GM23338 (cell line): Measurements from ENCODE around the gene RNF31. TPM values are rescaled to one million over a fixed set of nuclear protein-coding genes. Genes with fewer than 3 reads are reported as not detected.

Source experiments
- ATAC-seq: fragments of 200-7000 bp; cut with Tn5 transposase; 3 replicates; pipeline ENCODE4 v1.9.1; 2020
- DNase-seq: peaks from one replicate; pipeline ENCODE4 v3.0.0-alpha.2; 2015; ENCODE audit warnings: low spot score
- H2AFZ ChIP-seq: fragments of 200-600 bp; sonication (generic); 2 replicates; pipeline ENCODE4 v1.8.0; 2016; ENCODE audit warnings: antibody characterized with exemption, mild to moderate bottlenecking, moderate library complexity
- H3F3A ChIP-seq: fragments of 200-600 bp; sonication (generic); replicated peaks from 2 replicates; pipeline ENCODE4 v1.8.0; 2017; ENCODE audit warnings: antibody characterized with exemption, mixed run types, low read depth
- H3K27ac ChIP-seq: fragments of 200-600 bp; sonication (generic); 2 replicates; pipeline ENCODE4 v1.6.1; 2016; ENCODE audit warnings: low read depth
- H3K27me3 ChIP-seq: fragments of 200-600 bp; sonication (generic); 2 replicates; pipeline ENCODE4 v1.8.0; 2016; ENCODE audit warnings: mild to moderate bottlenecking, mixed run types, moderate library complexity; ENCODE audit not compliant: insufficient read depth
- H3K36me3 ChIP-seq: fragments of 200-600 bp; sonication (generic); 2 replicates; pipeline ENCODE4 v1.8.0; 2016; ENCODE audit warnings: mild to moderate bottlenecking; ENCODE audit not compliant: insufficient read depth
- H3K4me1 ChIP-seq: fragments of 200-600 bp; sonication (generic); 2 replicates; pipeline ENCODE4 v1.8.0; 2016; ENCODE audit warnings: mild to moderate bottlenecking, moderate library complexity; ENCODE audit not compliant: insufficient read depth
- H3K4me2 ChIP-seq: fragments of 200-600 bp; sonication (generic); 2 replicates; pipeline ENCODE4 v1.7.1; 2017; ENCODE audit warnings: mixed run types
- H3K4me3 ChIP-seq: fragments of 200-600 bp; sonication (generic); 2 replicates; pipeline ENCODE4 v1.6.1; 2016; ENCODE audit warnings: mixed run types
- H3K79me2 ChIP-seq: fragments of 200-600 bp; sonication (generic); replicated peaks from 2 replicates; pipeline ENCODE4 v1.8.0; 2017; ENCODE audit warnings: mild to moderate bottlenecking; ENCODE audit not compliant: insufficient read depth
- H3K9me2 ChIP-seq: fragments of 200-600 bp; sonication (generic); 2 replicates; pipeline ENCODE4 v1.8.0; 2017; ENCODE audit not compliant: insufficient read depth
- H4K20me1 ChIP-seq: fragments of 200-600 bp; sonication (generic); replicated peaks from 2 replicates; pipeline ENCODE4 v1.8.0; 2017; ENCODE audit warnings: mild to moderate bottlenecking; ENCODE audit not compliant: insufficient read depth
- H3K27ac Mint-ChIP-seq: 2 replicates; pipeline ENCODE4 v1.8.0; 2020; ENCODE audit warnings: inconsistent platforms, mild to moderate bottlenecking, moderate library complexity, mixed read lengths
- H3K27me3 Mint-ChIP-seq: 3 replicates; pipeline ENCODE4 v1.8.0; 2022; ENCODE audit warnings: low read depth, mild to moderate bottlenecking, moderate library complexity, mixed read lengths, inconsistent platforms; ENCODE audit not compliant: insufficient read depth, poor library complexity
- H3K36me3 Mint-ChIP-seq: 3 replicates; pipeline ENCODE4 v1.8.0; 2021; ENCODE audit warnings: low read depth, mild to moderate bottlenecking, inconsistent platforms, moderate library complexity, mixed read lengths
- H3K4me1 Mint-ChIP-seq: 3 replicates; pipeline ENCODE4 v1.8.0; 2020; ENCODE audit warnings: mild to moderate bottlenecking, inconsistent platforms, mixed read lengths
- H3K4me3 Mint-ChIP-seq: 3 replicates; pipeline ENCODE4 v1.8.0; 2021; ENCODE audit warnings: moderate library complexity, mild to moderate bottlenecking, inconsistent platforms, mixed read lengths
- H3K9me3 Mint-ChIP-seq: 3 replicates; pipeline ENCODE4 v1.8.0; 2020; ENCODE audit warnings: moderate library complexity, mild to moderate bottlenecking, inconsistent platforms, mixed read lengths
- CREB1 ChIP-seq: fragments of 250-450 bp; sonication (Bioruptor Pico); IDR thresholded peaks from 2 replicates; pipeline ENCODE4 v1.5.0; 2020; ENCODE audit warnings: low read depth, mild to moderate bottlenecking, moderate library complexity
- EZH2phosphoT487 ChIP-seq: fragments of 200-600 bp; sonication (generic); IDR thresholded peaks from one replicate; pipeline ENCODE4 v1.8.1; 2018; ENCODE audit warnings: antibody characterized with exemption; ENCODE audit not compliant: unreplicated experiment
- JUNB ChIP-seq: IDR thresholded peaks from one replicate; pipeline ENCODE4 v1.6.1; 2016; ENCODE audit warnings: antibody characterized with exemption; ENCODE audit not compliant: unreplicated experiment
- ZNF114 ChIP-seq: fragments of 250-450 bp; sonication (Bioruptor Pico); IDR thresholded peaks from 2 replicates; pipeline ENCODE4 v1.5.0; 2020; ENCODE audit warnings: mild to moderate bottlenecking, moderate library complexity
- ZNF331 ChIP-seq: fragments of 250-450 bp; sonication (Bioruptor Pico); IDR thresholded peaks from 2 replicates; pipeline ENCODE4 v1.5.0; 2020; ENCODE audit warnings: low read depth, mild to moderate bottlenecking, moderate library complexity
- polyA plus RNA-seq: library from polyadenylated mRNA; unstranded; fragments of >200 nt; fragmentation: Nextera tagmentation; extraction: Ambion mirVana; gene quantifications from 2 replicates; pipeline ENCODE4 v1.2.1, GENCODE V29; 2016
- total RNA-seq: library from RNA; depleted of rRNA; stranded (reverse); fragments of >200 nt; shearing (Covaris generic); gene quantifications from 2 replicates; pipeline ENCODE4 v1.2.3, GENCODE V29; 2014
- TF ChIP-seq, protein P1 (sequence below): IDR thresholded peaks from one replicate; pipeline ENCODE4 v1.6.1; 2018; ENCODE audit warnings: antibody characterized with exemption; ENCODE audit not compliant: unreplicated experiment
- TF ChIP-seq, protein P2 (sequence below): IDR thresholded peaks from 2 replicates; pipeline ENCODE4 v1.6.1; 2016; ENCODE audit warnings: antibody characterized with exemption
- TF ChIP-seq, protein P3 (sequence below): fragments of 250-450 bp; sonication (Bioruptor Pico); IDR thresholded peaks from 2 replicates; pipeline ENCODE4 v1.5.0; 2020; ENCODE audit warnings: mild to moderate bottlenecking, moderate library complexity

Gene RNF31
- total and polyA plus RNA-seq, 2 experiments from 2014 or later, result 54.8 to 87.4 TPM

DNA sequence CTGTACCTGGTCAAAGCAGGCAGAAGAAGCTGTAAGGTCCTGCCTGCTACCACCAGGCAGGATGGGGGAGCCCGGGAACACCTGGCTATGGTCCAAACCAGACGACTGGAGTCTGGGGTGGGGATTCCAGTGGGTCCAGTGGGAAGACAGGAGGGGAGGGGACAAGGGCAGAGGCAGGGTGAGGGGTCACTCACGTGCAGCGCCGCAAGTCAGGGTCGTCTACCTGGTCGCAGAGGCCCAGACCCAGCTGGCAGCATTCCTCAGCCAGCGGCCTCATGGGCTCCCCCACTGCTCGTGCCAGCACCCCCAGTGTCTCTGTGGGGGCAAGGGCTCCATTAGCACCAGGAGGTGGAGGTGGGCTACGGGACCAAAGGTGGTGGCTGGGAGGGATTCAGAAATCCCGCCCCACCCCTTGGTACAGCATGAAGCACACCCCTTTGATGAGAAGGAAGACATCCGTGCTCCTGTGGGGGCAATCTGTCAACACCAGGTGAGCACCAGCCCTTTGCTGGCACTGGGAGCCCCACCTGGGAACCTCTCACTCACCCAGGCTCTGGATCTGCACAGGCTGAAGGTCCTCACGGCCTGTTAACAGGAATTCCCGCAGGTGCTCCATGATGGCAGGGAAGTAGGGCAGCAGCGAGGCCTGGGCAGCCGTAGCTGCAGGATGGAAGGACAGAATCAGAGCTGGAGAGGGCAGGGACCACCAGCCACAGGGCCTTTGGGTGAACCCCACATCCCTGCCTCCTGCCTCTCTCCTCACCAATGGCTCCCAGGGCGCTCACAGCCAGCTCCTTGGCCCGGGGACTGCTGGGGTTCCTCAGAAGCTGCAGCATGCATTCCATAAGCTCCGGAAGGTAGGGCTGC, 37.0 kb downstream of the RNF31 start:
- Histone ChIP-seq H4K20me1 (peaks cover 6% of the 10 kb centered on the region), H2AFZ (no peak overlapping the region), H3F3A (no peaks in the 10 kb centered on the region; the same call in 1 of the 2 replicates), H3K9me2 (no peaks in the 10 kb centered on the region), H3K27ac (no peak overlapping the region), H3K27me3 (no peaks in the 10 kb centered on the region), H3K4me1 (peaks cover 8% of the 10 kb centered on the region), H3K79me2 (peaks cover 13% of the 10 kb centered on the region; the same call in 1 of the 2 replicates), H3K4me2 (no peak overlapping the region), H3K4me3 (no peak overlapping the region), H3K36me3 (no peaks in the 10 kb centered on the region; the same call in 1 of the 2 replicates)
- Mint-ChIP-seq H3K36me3 (peaks cover 80% of the 10 kb centered on the region), H3K9me3 (peaks cover 3% of the 10 kb centered on the region; the same call in 2 of the 3 replicates), H3K27me3 (peaks cover 32% of the 10 kb centered on the region), H3K4me1 (peaks cover 15% of the 10 kb centered on the region), H3K4me3 (no peak overlapping the region), H3K27ac (no peak overlapping the region)
- no peak for ATAC-seq
- no peak for DNase-seq
- no peak for TF ChIP-seq EZH2phosphoT487
- TF ChIP-seq, protein P1, sequence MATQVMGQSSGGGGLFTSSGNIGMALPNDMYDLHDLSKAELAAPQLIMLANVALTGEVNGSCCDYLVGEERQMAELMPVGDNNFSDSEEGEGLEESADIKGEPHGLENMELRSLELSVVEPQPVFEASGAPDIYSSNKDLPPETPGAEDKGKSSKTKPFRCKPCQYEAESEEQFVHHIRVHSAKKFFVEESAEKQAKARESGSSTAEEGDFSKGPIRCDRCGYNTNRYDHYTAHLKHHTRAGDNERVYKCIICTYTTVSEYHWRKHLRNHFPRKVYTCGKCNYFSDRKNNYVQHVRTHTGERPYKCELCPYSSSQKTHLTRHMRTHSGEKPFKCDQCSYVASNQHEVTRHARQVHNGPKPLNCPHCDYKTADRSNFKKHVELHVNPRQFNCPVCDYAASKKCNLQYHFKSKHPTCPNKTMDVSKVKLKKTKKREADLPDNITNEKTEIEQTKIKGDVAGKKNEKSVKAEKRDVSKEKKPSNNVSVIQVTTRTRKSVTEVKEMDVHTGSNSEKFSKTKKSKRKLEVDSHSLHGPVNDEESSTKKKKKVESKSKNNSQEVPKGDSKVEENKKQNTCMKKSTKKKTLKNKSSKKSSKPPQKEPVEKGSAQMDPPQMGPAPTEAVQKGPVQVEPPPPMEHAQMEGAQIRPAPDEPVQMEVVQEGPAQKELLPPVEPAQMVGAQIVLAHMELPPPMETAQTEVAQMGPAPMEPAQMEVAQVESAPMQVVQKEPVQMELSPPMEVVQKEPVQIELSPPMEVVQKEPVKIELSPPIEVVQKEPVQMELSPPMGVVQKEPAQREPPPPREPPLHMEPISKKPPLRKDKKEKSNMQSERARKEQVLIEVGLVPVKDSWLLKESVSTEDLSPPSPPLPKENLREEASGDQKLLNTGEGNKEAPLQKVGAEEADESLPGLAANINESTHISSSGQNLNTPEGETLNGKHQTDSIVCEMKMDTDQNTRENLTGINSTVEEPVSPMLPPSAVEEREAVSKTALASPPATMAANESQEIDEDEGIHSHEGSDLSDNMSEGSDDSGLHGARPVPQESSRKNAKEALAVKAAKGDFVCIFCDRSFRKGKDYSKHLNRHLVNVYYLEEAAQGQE, result no peak
- TF ChIP-seq JUNB, result no peak
- no peak for TF ChIP-seq ZNF331 (CRISPR knock-in tag)
- TF ChIP-seq, protein P2, sequence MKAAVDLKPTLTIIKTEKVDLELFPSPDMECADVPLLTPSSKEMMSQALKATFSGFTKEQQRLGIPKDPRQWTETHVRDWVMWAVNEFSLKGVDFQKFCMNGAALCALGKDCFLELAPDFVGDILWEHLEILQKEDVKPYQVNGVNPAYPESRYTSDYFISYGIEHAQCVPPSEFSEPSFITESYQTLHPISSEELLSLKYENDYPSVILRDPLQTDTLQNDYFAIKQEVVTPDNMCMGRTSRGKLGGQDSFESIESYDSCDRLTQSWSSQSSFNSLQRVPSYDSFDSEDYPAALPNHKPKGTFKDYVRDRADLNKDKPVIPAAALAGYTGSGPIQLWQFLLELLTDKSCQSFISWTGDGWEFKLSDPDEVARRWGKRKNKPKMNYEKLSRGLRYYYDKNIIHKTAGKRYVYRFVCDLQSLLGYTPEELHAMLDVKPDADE, result no peak
- TF ChIP-seq, protein P3, sequence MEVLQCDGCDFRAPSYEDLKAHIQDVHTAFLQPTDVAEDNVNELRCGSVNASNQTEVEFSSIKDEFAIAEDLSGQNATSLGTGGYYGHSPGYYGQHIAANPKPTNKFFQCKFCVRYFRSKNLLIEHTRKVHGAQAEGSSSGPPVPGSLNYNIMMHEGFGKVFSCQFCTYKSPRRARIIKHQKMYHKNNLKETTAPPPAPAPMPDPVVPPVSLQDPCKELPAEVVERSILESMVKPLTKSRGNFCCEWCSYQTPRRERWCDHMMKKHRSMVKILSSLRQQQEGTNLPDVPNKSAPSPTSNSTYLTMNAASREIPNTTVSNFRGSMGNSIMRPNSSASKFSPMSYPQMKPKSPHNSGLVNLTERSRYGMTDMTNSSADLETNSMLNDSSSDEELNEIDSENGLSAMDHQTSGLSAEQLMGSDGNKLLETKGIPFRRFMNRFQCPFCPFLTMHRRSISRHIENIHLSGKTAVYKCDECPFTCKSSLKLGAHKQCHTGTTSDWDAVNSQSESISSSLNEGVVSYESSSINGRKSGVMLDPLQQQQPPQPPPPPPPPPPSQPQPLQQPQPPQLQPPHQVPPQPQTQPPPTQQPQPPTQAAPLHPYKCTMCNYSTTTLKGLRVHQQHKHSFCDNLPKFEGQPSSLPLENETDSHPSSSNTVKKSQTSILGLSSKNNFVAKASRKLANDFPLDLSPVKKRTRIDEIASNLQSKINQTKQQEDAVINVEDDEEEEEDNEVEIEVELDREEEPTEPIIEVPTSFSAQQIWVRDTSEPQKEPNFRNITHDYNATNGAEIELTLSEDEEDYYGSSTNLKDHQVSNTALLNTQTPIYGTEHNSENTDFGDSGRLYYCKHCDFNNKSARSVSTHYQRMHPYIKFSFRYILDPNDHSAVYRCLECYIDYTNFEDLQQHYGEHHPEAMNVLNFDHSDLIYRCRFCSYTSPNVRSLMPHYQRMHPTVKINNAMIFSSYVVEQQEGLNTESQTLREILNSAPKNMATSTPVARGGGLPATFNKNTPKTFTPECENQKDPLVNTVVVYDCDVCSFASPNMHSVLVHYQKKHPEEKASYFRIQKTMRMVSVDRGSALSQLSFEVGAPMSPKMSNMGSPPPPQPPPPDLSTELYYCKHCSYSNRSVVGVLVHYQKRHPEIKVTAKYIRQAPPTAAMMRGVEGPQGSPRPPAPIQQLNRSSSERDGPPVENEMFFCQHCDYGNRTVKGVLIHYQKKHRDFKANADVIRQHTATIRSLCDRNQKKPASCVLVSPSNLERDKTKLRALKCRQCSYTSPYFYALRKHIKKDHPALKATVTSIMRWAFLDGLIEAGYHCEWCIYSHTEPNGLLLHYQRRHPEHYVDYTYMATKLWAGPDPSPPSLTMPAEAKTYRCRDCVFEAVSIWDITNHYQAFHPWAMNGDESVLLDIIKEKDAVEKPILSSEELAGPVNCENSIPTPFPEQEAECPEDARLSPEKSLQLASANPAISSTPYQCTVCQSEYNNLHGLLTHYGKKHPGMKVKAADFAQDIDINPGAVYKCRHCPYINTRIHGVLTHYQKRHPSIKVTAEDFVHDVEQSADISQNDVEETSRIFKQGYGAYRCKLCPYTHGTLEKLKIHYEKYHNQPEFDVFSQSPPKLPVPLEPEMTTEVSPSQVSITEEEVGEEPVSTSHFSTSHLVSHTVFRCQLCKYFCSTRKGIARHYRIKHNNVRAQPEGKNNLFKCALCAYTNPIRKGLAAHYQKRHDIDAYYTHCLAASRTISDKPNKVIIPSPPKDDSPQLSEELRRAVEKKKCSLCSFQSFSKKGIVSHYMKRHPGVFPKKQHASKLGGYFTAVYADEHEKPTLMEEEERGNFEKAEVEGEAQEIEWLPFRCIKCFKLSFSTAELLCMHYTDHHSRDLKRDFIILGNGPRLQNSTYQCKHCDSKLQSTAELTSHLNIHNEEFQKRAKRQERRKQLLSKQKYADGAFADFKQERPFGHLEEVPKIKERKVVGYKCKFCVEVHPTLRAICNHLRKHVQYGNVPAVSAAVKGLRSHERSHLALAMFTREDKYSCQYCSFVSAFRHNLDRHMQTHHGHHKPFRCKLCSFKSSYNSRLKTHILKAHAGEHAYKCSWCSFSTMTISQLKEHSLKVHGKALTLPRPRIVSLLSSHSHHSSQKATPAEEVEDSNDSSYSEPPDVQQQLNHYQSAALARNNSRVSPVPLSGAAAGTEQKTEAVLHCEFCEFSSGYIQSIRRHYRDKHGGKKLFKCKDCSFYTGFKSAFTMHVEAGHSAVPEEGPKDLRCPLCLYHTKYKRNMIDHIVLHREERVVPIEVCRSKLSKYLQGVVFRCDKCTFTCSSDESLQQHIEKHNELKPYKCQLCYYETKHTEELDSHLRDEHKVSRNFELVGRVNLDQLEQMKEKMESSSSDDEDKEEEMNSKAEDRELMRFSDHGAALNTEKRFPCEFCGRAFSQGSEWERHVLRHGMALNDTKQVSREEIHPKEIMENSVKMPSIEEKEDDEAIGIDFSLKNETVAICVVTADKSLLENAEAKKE, result no peak
- no peak for TF ChIP-seq CREB1 (CRISPR knock-in tag)
- TF ChIP-seq ZNF114, result no peak
